Osteoblast (primary cell): ENCODE measurements around the gene ADNP2. TPM values are rescaled to one million over a fixed set of nuclear protein-coding genes. Genes with fewer than 3 reads are reported as not detected.

Experiments
- DNase-seq: peaks from one replicate; pipeline ENCODE4 v3.0.0; 2011; ENCODE audit warnings: low spot score, mixed read lengths; ENCODE audit not compliant: insufficient read length; ENCODE audit errors: missing footprints
- H2AFZ ChIP-seq: 2 replicates; pipeline ENCODE4 v1.6.0; 2011; ENCODE audit warnings: mild to moderate bottlenecking, low read length
- H3K27ac ChIP-seq: 2 replicates; pipeline ENCODE4 v1.5.1; 2011; ENCODE audit warnings: mild to moderate bottlenecking, low read depth, low read length, moderate library complexity
- H3K27me3 ChIP-seq: 2 replicates; pipeline ENCODE4 v1.6.0; 2012; ENCODE audit warnings: mild to moderate bottlenecking, control low read depth, inconsistent platforms, low read length, moderate library complexity; ENCODE audit not compliant: insufficient read depth
- H3K36me3 ChIP-seq: 2 replicates; pipeline ENCODE4 v1.5.1; 2011; ENCODE audit warnings: mild to moderate bottlenecking, low read length, control low read depth, moderate library complexity; ENCODE audit not compliant: insufficient read depth
- H3K4me1 ChIP-seq: 2 replicates; pipeline ENCODE4 v1.5.1; 2011; ENCODE audit warnings: mild to moderate bottlenecking, low read length, control low read depth, moderate library complexity; ENCODE audit not compliant: insufficient read depth
- H3K4me2 ChIP-seq: 2 replicates; pipeline ENCODE4 v1.6.0; 2011; ENCODE audit warnings: mild to moderate bottlenecking, low read length; ENCODE audit not compliant: insufficient read depth
- H3K4me3 ChIP-seq: fragments of 200-600 bp; sonication (generic); 3 replicates; pipeline ENCODE4 v1.5.1; 2012; ENCODE audit warnings: mild to moderate bottlenecking, low read length, inconsistent platforms; ENCODE audit not compliant: insufficient read depth
- H3K79me2 ChIP-seq: 2 replicates; pipeline ENCODE4 v1.6.0; 2012; ENCODE audit warnings: mild to moderate bottlenecking, low read length, control low read depth, inconsistent platforms; ENCODE audit not compliant: insufficient read depth
- H3K9me3 ChIP-seq: 2 replicates; pipeline ENCODE4 v1.5.1; 2011; ENCODE audit warnings: low read depth, low read length, control low read depth
- H4K20me1 ChIP-seq: 2 replicates; pipeline ENCODE4 v1.6.0; 2012; ENCODE audit warnings: mild to moderate bottlenecking, low read length, control low read depth; ENCODE audit not compliant: insufficient read depth
- total RNA-seq: library from RNA; depleted of rRNA; stranded (reverse); fragments of >200 nt; gene quantifications from 2 replicates; pipeline ENCODE4 v1.2.3, GENCODE V29; 2012
- TF ChIP-seq, protein P1 (sequence below): IDR thresholded peaks from 2 replicates; pipeline ENCODE4 v1.5.1; 2011; ENCODE audit warnings: mild to moderate bottlenecking, low read depth, low read length, moderate library complexity; ENCODE audit errors: extremely low read depth

ADNP2 gene
- total RNA-seq, 1 donor, result 22.1 TPM

DNA sequence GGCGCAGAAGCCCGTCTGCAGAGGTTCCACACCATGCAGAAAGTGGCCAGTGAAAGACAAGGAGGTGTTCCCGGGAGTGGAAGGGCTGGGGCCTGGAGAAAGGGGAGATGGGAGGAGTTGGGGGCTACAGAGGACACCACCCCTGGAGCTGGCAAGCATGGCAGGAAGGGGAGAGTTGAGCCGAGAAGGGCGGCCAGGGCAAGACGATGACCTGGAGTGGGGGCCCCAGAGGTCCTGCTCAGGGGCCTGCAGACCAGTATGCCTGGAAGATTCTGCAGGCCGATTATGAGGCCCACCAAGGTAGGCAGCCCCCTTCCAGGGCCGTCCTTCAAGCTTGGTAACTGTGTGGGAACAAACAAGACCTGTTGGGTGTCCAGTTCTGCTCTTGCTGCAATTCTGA lies 41.7 kb upstream of the ADNP2 start:
- no peak overlapping the region for H2AFZ ChIP-seq
- H3K27me3 ChIP-seq, result no peaks in the 10 kb centered on the region
- no peaks in the 10 kb centered on the region for H3K79me2 ChIP-seq
- H3K9me3 ChIP-seq, result no peaks in the 10 kb centered on the region
- no peak overlapping the region for H3K4me2 ChIP-seq
- H3K27ac ChIP-seq, result no peak overlapping the region
- H3K4me1 ChIP-seq, result no peaks in the 10 kb centered on the region
- TF ChIP-seq, protein P1, sequence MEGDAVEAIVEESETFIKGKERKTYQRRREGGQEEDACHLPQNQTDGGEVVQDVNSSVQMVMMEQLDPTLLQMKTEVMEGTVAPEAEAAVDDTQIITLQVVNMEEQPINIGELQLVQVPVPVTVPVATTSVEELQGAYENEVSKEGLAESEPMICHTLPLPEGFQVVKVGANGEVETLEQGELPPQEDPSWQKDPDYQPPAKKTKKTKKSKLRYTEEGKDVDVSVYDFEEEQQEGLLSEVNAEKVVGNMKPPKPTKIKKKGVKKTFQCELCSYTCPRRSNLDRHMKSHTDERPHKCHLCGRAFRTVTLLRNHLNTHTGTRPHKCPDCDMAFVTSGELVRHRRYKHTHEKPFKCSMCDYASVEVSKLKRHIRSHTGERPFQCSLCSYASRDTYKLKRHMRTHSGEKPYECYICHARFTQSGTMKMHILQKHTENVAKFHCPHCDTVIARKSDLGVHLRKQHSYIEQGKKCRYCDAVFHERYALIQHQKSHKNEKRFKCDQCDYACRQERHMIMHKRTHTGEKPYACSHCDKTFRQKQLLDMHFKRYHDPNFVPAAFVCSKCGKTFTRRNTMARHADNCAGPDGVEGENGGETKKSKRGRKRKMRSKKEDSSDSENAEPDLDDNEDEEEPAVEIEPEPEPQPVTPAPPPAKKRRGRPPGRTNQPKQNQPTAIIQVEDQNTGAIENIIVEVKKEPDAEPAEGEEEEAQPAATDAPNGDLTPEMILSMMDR, result no peak
- no peaks in the 10 kb centered on the region for H3K36me3 ChIP-seq
- H3K4me3 ChIP-seq, result no peak overlapping the region
- H4K20me1 ChIP-seq, result no peaks in the 10 kb centered on the region
- no peak for DNase-seq

DNA sequence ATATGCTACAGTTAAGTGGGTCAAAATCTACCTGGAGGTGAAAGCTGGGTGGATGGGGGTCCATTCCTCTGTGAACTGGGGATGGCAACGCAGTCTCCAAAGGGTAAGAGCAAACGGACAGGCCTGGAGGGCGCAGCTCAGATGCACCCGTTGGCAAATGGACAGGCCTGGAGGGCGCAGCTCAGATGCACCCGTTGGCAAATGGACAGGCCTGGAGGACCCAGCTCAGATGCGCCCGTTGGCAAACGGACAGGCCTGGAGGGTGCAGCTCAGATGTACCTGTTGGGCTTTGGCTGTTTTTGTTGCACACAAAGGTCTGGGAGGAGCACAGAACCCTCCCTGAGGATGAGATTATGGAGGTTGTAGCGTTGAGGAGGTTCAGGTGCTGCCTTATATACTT lies 41.2 kb upstream of the ADNP2 start:
- Histone ChIP-seq H3K27ac (no peak overlapping the region), H3K79me2 (no peaks in the 10 kb centered on the region), H3K4me2 (no peak overlapping the region), H3K4me1 (no peaks in the 10 kb centered on the region), H2AFZ (no peak overlapping the region), H3K36me3 (no peaks in the 10 kb centered on the region), H3K9me3 (no peaks in the 10 kb centered on the region), H4K20me1 (no peaks in the 10 kb centered on the region), H3K4me3 (no peak overlapping the region), H3K27me3 (no peaks in the 10 kb centered on the region)
- TF ChIP-seq, protein P1, result no peak
- no peak for DNase-seq

DNA sequence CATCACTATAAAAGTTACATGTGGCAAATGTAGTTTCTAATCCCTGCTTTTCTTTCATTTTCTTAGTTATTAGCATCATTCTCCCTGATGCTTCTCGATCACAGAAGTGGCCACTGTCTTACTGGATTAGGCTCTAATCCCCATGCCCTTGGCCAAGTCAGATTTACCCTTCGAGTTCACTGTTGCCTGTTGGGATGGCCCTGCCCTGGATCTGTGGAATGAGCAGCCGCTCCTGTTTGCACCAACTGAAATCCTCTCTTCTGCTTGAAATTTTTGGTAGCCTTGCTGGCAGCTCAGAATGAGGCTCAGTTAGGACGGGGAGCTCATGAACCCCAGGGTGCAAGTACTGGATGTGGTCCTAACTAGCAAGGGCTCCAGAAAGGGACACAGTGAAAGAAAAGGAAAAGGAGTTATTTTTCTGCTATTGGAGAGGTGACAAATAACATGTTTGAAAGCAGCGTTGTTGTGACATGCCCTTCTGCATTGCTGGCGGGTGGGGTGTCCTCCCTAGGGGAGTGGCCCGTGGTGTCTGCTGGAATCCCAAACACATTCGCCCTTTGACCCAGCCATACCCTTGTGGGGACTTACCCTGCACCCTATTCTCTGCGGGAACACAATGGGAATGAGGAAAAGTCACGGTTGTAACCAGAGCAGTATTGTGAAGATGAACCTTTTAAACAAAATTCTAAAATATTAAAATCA lies 40.3 kb upstream of the ADNP2 start:
- no peak overlapping the region for H3K4me2 ChIP-seq
- no peak overlapping the region for H3K4me3 ChIP-seq
- H3K36me3 ChIP-seq, result no peaks in the 10 kb centered on the region
- no peak for DNase-seq
- no peaks in the 10 kb centered on the region for H4K20me1 ChIP-seq
- TF ChIP-seq, protein P1, result no peak
- H3K4me1 ChIP-seq, result no peaks in the 10 kb centered on the region
- H3K27me3 ChIP-seq, result no peaks in the 10 kb centered on the region
- H3K79me2 ChIP-seq, result no peaks in the 10 kb centered on the region
- H3K9me3 ChIP-seq, result no peaks in the 10 kb centered on the region
- no peak overlapping the region for H2AFZ ChIP-seq
- no peak overlapping the region for H3K27ac ChIP-seq

DNA sequence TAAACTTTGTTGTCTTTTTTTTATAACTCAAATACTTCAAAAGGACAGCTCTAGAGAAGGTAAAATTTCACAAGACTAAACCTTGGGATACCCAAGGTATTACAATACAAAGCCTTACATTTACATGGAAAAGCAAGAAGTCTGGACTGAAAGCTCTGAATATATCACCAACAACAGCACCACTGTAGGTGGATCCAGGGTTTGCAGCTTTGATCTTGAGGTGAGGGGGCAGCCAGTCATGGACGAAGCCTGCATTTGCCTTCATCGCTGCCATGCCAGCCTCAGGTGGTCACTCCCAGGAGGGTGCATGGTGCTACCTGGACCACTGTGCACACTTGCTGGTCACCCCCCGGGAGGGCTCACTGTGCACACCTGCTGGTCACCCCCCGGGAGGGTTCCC lies 38.2 kb upstream of the ADNP2 start:
- H3K79me2 ChIP-seq, result no peaks in the 10 kb centered on the region
- H3K27me3 ChIP-seq, result no peaks in the 10 kb centered on the region
- no peak overlapping the region for H2AFZ ChIP-seq
- TF ChIP-seq, protein P1, result no peak
- no peaks in the 10 kb centered on the region for H4K20me1 ChIP-seq
- H3K27ac ChIP-seq, result no peak overlapping the region
- H3K4me2 ChIP-seq, result no peak overlapping the region
- no peaks in the 10 kb centered on the region for H3K36me3 ChIP-seq
- H3K9me3 ChIP-seq, result no peaks in the 10 kb centered on the region
- no peak for DNase-seq
- no peak overlapping the region for H3K4me3 ChIP-seq
- no peaks in the 10 kb centered on the region for H3K4me1 ChIP-seq
